Adrenal gland (tissue), 12 donors: Measurements from ENCODE around the gene LRRC8B. TPM values are rescaled to one million over a fixed set of nuclear protein-coding genes. Genes with fewer than 3 reads are reported as not detected.

Experiments
- DNase-seq, 7 donors: peaks; one replicate each; pipeline ENCODE4 v3.0.0-alpha.2; 2019 to 2020
- H3K27ac ChIP-seq, 5 donors: fragments of 200-600 bp; sonication (generic) in 4 of 5; 1 replicate in 3 of 5; 2 replicates in 2 of 5; pipeline versions ENCODE4 v1.5.1 to v1.8.0; 2016 to 2020; ENCODE audit warnings: mild to moderate bottlenecking in 1 of 5
- H3K27me3 ChIP-seq: fragments of 200-600 bp; 2 replicates; pipeline ENCODE4 v1.8.0; 2021
- H3K36me3 ChIP-seq, 2 donors: fragments of 200-600 bp; replicated peaks in 1 of 2; 1 replicate in 1 of 2; 2 replicates in 1 of 2; pipeline versions ENCODE4 v1.5.1 to v1.8.0; 2018 to 2022
- H3K4me1 ChIP-seq, 2 donors: fragments of 200-600 bp; replicated peaks in 1 of 2; 1 replicate in 1 of 2; 2 replicates in 1 of 2; pipeline versions ENCODE4 v1.5.1 to v1.8.0; 2018 to 2021
- H3K4me3 ChIP-seq, 4 donors: fragments of 200-600 bp; sonication (generic) in 3 of 4; one replicate each; pipeline ENCODE4 v1.5.1; 2016 to 2018
- H3K9me3 ChIP-seq, 3 donors: fragments of 200-600 bp; sonication (generic) in 1 of 3; replicated peaks in 1 of 3; 1 replicate in 2 of 3; 2 replicates in 1 of 3; pipeline versions ENCODE4 v1.5.1 to v1.8.0; 2016 to 2021
- POLR2A ChIP-seq, 2 donors: fragments of 450-650 bp; IDR thresholded peaks; one replicate each; pipeline ENCODE4 v1.6.1; 2017; ENCODE audit warnings: antibody characterized with exemption in 2 of 2, mild to moderate bottlenecking in 2 of 2, moderate library complexity in 1 of 2
- WGBS, 4 donors: extraction: QIAGEN DNeasy Blood & Tissue Kit in 2 of 4; methylation state at CpG; one replicate each; pipeline versions ENCODE4 v1.1.5 to v1.1.7; 2013 to 2017; 5-methylcytosine and 5-hydroxymethylcytosine counted together
- intact Hi-C, 2 donors: fragments of 100-400 bp; cut with DNase I; formaldehyde crosslinking; loops; one replicate each; pipeline versions ENCODE4 v1.14.1 to v1.15.0; 2022 to 2023
- polyA plus RNA-seq, 3 donors: library from polyadenylated mRNA; stranded (reverse); fragments of 200-250 nt in 2 of 3; fragments of 350-450 nt in 1 of 3; fragmentation: Illumina TruSeq in 1 of 3; extraction: RNeasy Lipid Tissue Mini Kit (QIAGEN cat#74804) in 1 of 3; gene quantifications; one replicate each; pipeline ENCODE4 v1.2.3, GENCODE V29; 2013 to 2014
- total RNA-seq, 9 donors: library from RNA; depleted of rRNA in 4 of 9; stranded (reverse); fragments of >200 nt in 4 of 9; fragments of 120-200 nt in 1 of 9; fragmentation: NEBNext Ultra II Directional in 1 of 9; extraction: Animal tissue kit (Norgen Biotek cat#: 25700) in 1 of 9; gene quantifications; one replicate each; pipeline versions ENCODE4 v1.1.0 to v1.2.4, GENCODE V29; 2013 to 2023
- TF ChIP-seq, protein P1 (sequence below), 6 experiments: fragments of 450-650 bp in 4 of 6; fragments of 200-600 bp in 2 of 6; sonication (generic) in 1 of 6; IDR thresholded peaks; 1 replicate in 5 of 6; 2 replicates in 1 of 6; pipeline versions ENCODE4 v1.5.1 to v1.8.0; 2016 to 2021; ENCODE audit warnings: antibody characterized with exemption in 6 of 6, mild to moderate bottlenecking in 2 of 6, moderate library complexity in 1 of 6
- donor health status: healthy with polysubstance abuse.
- donor health status: Bipolar disorder and iron deficiency.
- donor health status: DM: yes; HTN: yes; CAD: no.
- donor health status: DM: no; HTN: no; CAD: no.
- donor health status: DM: no; HTN: no; CAD: no.
- donor health status: DM: yes; HTN: yes; CAD: no.

The LRRC8B gene
- total and polyA plus RNA-seq, 12 donors, result 7.7 to 69.6 (median 39.1) TPM

GRCh38 chr1:89553157-89553556 is 28.5 kb downstream of the LRRC8B start:
- DNase-seq, result no peak
- no peaks in the 10 kb centered on the region for H3K9me3 ChIP-seq
- H3K36me3 ChIP-seq, result no peaks in the 10 kb centered on the region
- no peak overlapping the region for H3K4me3 ChIP-seq
- 83 to 87% (median 84%) methylated on average over 1 of the region's 1 CpG for WGBS, 4 donors
- peaks cover 28 to 70% of the 10 kb centered on the region in 2 donors for H3K4me1 ChIP-seq
- TF ChIP-seq, protein P1, sequence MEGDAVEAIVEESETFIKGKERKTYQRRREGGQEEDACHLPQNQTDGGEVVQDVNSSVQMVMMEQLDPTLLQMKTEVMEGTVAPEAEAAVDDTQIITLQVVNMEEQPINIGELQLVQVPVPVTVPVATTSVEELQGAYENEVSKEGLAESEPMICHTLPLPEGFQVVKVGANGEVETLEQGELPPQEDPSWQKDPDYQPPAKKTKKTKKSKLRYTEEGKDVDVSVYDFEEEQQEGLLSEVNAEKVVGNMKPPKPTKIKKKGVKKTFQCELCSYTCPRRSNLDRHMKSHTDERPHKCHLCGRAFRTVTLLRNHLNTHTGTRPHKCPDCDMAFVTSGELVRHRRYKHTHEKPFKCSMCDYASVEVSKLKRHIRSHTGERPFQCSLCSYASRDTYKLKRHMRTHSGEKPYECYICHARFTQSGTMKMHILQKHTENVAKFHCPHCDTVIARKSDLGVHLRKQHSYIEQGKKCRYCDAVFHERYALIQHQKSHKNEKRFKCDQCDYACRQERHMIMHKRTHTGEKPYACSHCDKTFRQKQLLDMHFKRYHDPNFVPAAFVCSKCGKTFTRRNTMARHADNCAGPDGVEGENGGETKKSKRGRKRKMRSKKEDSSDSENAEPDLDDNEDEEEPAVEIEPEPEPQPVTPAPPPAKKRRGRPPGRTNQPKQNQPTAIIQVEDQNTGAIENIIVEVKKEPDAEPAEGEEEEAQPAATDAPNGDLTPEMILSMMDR (IDR thresholded peaks at IDR 0.05), result no peak
- no peak for TF ChIP-seq POLR2A (IDR thresholded peaks at IDR 0.05)
- H3K27me3 ChIP-seq, result no peaks in the 10 kb centered on the region
- peak overlapping the region in 4 of 5 donors; percentile 8 to 76 (median 42) for H3K27ac ChIP-seq
- intact Hi-C loops, result no loop called here

DNA sequence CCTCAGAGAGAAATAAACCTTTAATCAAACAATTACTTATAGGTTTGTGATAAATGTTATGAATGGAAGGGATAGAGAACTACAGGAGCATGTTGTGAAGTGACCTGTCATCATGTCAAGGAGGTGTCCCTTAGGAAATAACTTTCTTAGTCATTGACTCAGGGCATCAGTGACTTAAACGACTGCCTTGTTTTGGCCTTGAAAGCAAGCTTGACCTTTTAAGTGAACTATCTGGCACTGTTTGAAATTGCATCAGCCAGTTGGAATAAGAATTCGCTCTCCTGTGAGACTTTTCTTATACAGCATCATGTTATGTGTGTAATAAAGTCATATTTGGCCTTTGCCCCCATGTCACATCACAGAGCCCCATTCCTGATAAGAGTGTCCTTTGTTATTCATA is 30.9 kb downstream of the LRRC8B start:
- peaks cover 20 to 58% of the 10 kb centered on the region in 2 donors for H3K4me1 ChIP-seq
- DNase-seq, result peak in 4 of 7 donors; percentile 37 to 65 (median 52)
- TF ChIP-seq POLR2A (IDR thresholded peaks at IDR 0.05), result no peak
- peak overlapping the region; percentile 68 to 86 (median 74) for H3K27ac ChIP-seq
- no peak overlapping the region for H3K4me3 ChIP-seq
- intact Hi-C loops, result no loop called here
- no peaks in the 10 kb centered on the region for H3K9me3 ChIP-seq
- H3K36me3 ChIP-seq, result no peaks in the 10 kb centered on the region
- 29 to 50% (median 37%) methylated on average over 2 of the region's 2 CpGs for WGBS, 4 donors
- no peaks in the 10 kb centered on the region for H3K27me3 ChIP-seq

- Histone ChIP-seq H3K4me3 (no peak overlapping the region), H3K36me3 (no peaks in the 10 kb centered on the region), H3K27ac (peak overlapping the region in 4 of 5 donors; percentile 67 to 86 (median 79)), H3K4me1 (peaks cover 20 to 57% of the 10 kb centered on the region in 2 donors), H3K9me3 (no peaks in the 10 kb centered on the region), H3K27me3 (no peaks in the 10 kb centered on the region)
- DNase-seq, result peak in 1 of 7 donors; percentile 35
- WGBS, 4 donors, result 63 to 78% (median 70%) methylated on average over 3 of the region's 3 CpGs
- intact Hi-C loops, result no loop called here
- TF ChIP-seq POLR2A (IDR thresholded peaks at IDR 0.05), result no peak
- TF ChIP-seq, protein P1 (IDR thresholded peaks at IDR 0.05), result no peak
Observed at GRCh38 chr1:89556726-89557444, 32.3 kb downstream of the LRRC8B start.

- H3K27me3 ChIP-seq, result no peaks in the 10 kb centered on the region
Observed at GRCh38 chr1:89557445-89557825, 32.8 kb downstream of the LRRC8B start.

More at GRCh38 chr1:89557445-89557825, 32.8 kb downstream of the LRRC8B start:
- TF ChIP-seq, protein P1 (IDR thresholded peaks at IDR 0.05), result no peak
- TF ChIP-seq POLR2A (IDR thresholded peaks at IDR 0.05), result no peak
- peak overlapping the region in 2 of 5 donors; percentile 85 to 86 for H3K27ac ChIP-seq
- DNase-seq, result no peak
- WGBS, 4 donors, result 88 to 99% (median 90%) methylated on average over 3 of the region's 3 CpGs
- intact Hi-C loops, result no loop called here
- H3K4me3 ChIP-seq, result no peak overlapping the region
- no peaks in the 10 kb centered on the region for H3K36me3 ChIP-seq
- H3K9me3 ChIP-seq, result no peaks in the 10 kb centered on the region
- peaks cover 20 to 52% of the 10 kb centered on the region in 2 donors for H3K4me1 ChIP-seq
